Measurements from ENCODE around the gene OBP2A.
"Not testable (repeated sequence)": the region's sequence is repeated elsewhere in the genome, so short reads cannot be mapped to it uniquely, and the experiment has no call there.

DNA sequence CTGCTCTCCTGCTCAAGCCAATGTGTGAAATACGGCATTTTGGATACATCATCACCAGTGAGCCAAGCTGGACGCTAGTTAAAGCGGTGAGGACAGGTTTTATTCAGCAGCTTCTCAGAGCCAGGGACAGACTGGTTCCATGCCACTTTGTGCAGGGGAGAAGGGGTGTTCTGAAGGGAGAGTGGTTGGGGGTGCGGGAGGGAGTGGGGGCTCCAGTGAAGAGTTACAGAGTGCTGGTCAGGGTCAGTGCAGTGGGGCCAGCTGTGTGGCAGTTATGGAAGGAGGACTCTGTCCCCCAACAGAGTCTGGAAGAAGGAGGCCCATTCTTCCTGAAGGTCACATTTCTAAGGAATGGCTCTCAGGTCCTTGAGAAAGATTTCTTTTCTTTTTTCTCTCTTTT is 11.1 kb upstream of the OBP2A start:
- TF ChIP-seq POLR2A, CTCF (IDR thresholded peaks at IDR 0.05): not testable (repeated sequence)

Measured in tibial nerve (tissue), 3 donors.